ENCODE results near the gene JADE3.

GRCh38 chrX:46913667-46914066 lies 1.4 kb downstream of the JADE3 start:
- TF ChIP-seq CTCF (IDR thresholded peaks at IDR 0.05; ENCODE audit: poor library complexity): no peak
- TF ChIP-seq EZH2phosphoT487 (IDR thresholded peaks at IDR 0.05; ENCODE audit: low read depth, severe bottlenecking, unreplicated experiment): no peak
- TF ChIP-seq EZH2 (IDR thresholded peaks at IDR 0.05; ENCODE audit: borderline replicate concordance): no peak
